Spinal cord (tissue), 10 donors: Measurements from ENCODE around the gene MARK3. TPM values are rescaled to one million over a fixed set of nuclear protein-coding genes. Genes with fewer than 3 reads are reported as not detected.

ENCODE experiments used
- DNase-seq, 6 donors: peaks; one replicate each; pipeline versions ENCODE4 v3.0.0 to v3.0.0-alpha.2; 2013 to 2015; ENCODE audit warnings: low spot score in 6 of 6, low read depth in 4 of 6
- H3K27ac ChIP-seq: one replicate; pipeline ENCODE4 v1.5.1; 2013; ENCODE audit warnings: low read depth, low read length, control low read depth
- H3K27me3 ChIP-seq: one replicate; pipeline ENCODE4 v1.6.1; 2013; ENCODE audit warnings: low read length; ENCODE audit not compliant: control insufficient read depth, insufficient read depth
- H3K36me3 ChIP-seq: one replicate; pipeline ENCODE4 v1.6.1; 2013; ENCODE audit warnings: low read length; ENCODE audit not compliant: control insufficient read depth, insufficient read depth
- H3K4me1 ChIP-seq: one replicate; pipeline ENCODE4 v1.6.1; 2013; ENCODE audit warnings: low read length; ENCODE audit not compliant: control insufficient read depth, insufficient read depth
- H3K4me3 ChIP-seq: one replicate; pipeline ENCODE4 v1.5.1; 2013; ENCODE audit warnings: low read depth, low read length, control low read depth
- H3K9me3 ChIP-seq: one replicate; pipeline ENCODE4 v1.6.1; 2013; ENCODE audit warnings: low read length; ENCODE audit not compliant: control insufficient read depth, insufficient read depth
- WGBS: methylation state at CpG from one replicate; pipeline ENCODE4 v1.1.5; 2013; ENCODE audit warnings: missing lambda C conversion rate; ENCODE audit not compliant: insufficient coverage; 5-methylcytosine and 5-hydroxymethylcytosine counted together
- polyA plus RNA-seq, 2 donors: library from polyadenylated mRNA; unstranded; fragments of 120-200 nt; gene quantifications; one replicate each; pipeline ENCODE4 v1.2.1, GENCODE V29; 2013; ENCODE audit not compliant: insufficient read length in 2 of 2
- total RNA-seq, 2 donors: library from RNA; depleted of rRNA in 1 of 2; stranded (reverse); fragments of 120-200 nt in 1 of 2; fragments of >200 nt in 1 of 2; gene quantifications; one replicate each; pipeline versions ENCODE4 v1.2.3 to v1.2.4, GENCODE V29; 2013 to 2014
- donor health status: healthy.

Gene MARK3
- total and polyA plus RNA-seq, 4 donors = 102 to 155 (median 124) TPM

- H3K27ac ChIP-seq = no peak overlapping the region
- peaks cover 38% of the 10 kb centered on the region for H3K4me1 ChIP-seq
- DNase-seq = no peak
- no peak overlapping the region for H3K4me3 ChIP-seq
- H3K27me3 ChIP-seq = no peaks in the 10 kb centered on the region
- H3K9me3 ChIP-seq = no peaks in the 10 kb centered on the region
- H3K36me3 ChIP-seq = peaks cover 80% of the 10 kb centered on the region
- WGBS = 94% methylated on average over 25 of the region's 32 CpGs
These were observed 147.3 kb downstream of the MARK3 start for GRCh38 chr14:103532216-103533136.

GRCh38 chr14:103533137-103533998 lies 148.2 kb downstream of the MARK3 start:
- WGBS = 86% methylated on average over 17 of the region's 23 CpGs

GRCh38 chr14:103533999-103534575 lies 148.9 kb downstream of the MARK3 start:
- 84% methylated on average over 25 of the region's 25 CpGs for WGBS
- Histone ChIP-seq H3K9me3 (no peaks in the 10 kb centered on the region), H3K27ac (no peak overlapping the region), H3K36me3 (peaks cover 88% of the 10 kb centered on the region), H3K27me3 (no peaks in the 10 kb centered on the region), H3K4me1 (peaks cover 37% of the 10 kb centered on the region), H3K4me3 (no peak overlapping the region)
- no peak for DNase-seq

More at GRCh38 chr14:103533137-103533998, 148.2 kb downstream of the MARK3 start:
- no peaks in the 10 kb centered on the region for H3K9me3 ChIP-seq
- H3K27me3 ChIP-seq = no peaks in the 10 kb centered on the region
- H3K4me1 ChIP-seq = peaks cover 35% of the 10 kb centered on the region
- H3K27ac ChIP-seq = no peak overlapping the region
- H3K4me3 ChIP-seq = no peak overlapping the region
- DNase-seq = no peak
- H3K36me3 ChIP-seq = peaks cover 85% of the 10 kb centered on the region

- H3K9me3 ChIP-seq = no peaks in the 10 kb centered on the region
- peaks cover 38% of the 10 kb centered on the region for H3K4me1 ChIP-seq
- no peak overlapping the region for H3K4me3 ChIP-seq
- H3K36me3 ChIP-seq = peaks cover 86% of the 10 kb centered on the region
- WGBS = 91% methylated on average over 22 of the region's 22 CpGs
- DNase-seq = no peak
- H3K27me3 ChIP-seq = no peaks in the 10 kb centered on the region
- H3K27ac ChIP-seq = no peak overlapping the region
These were observed 149.4 kb downstream of the MARK3 start for GRCh38 chr14:103534576-103535061.

- no peak overlapping the region for H3K27ac ChIP-seq
- peaks cover 36% of the 10 kb centered on the region for H3K4me1 ChIP-seq
- H3K36me3 ChIP-seq = peaks cover 79% of the 10 kb centered on the region
These were observed 150.1 kb downstream of the MARK3 start for GRCh38 chr14:103535081-103535890.

GRCh38 chr14:103535891-103536565 lies 150.8 kb downstream of the MARK3 start:
- Histone ChIP-seq H3K4me1 (peaks cover 37% of the 10 kb centered on the region), H3K27ac (no peak overlapping the region), H3K27me3 (no peaks in the 10 kb centered on the region), H3K9me3 (no peaks in the 10 kb centered on the region), H3K4me3 (no peak overlapping the region), H3K36me3 (peaks cover 72% of the 10 kb centered on the region)
- WGBS = 94% methylated on average over 11 of the region's 11 CpGs
- no peak for DNase-seq

More at GRCh38 chr14:103535081-103535890, 150.1 kb downstream of the MARK3 start:
- no peak for DNase-seq
- H3K27me3 ChIP-seq = no peaks in the 10 kb centered on the region
- no peak overlapping the region for H3K4me3 ChIP-seq
- WGBS = 92% methylated on average over 19 of the region's 21 CpGs
- no peaks in the 10 kb centered on the region for H3K9me3 ChIP-seq

- Histone ChIP-seq H3K9me3 (no peaks in the 10 kb centered on the region), H3K27me3 (no peaks in the 10 kb centered on the region), H3K27ac (no peak overlapping the region), H3K4me3 (no peak overlapping the region), H3K36me3 (peaks cover 65% of the 10 kb centered on the region), H3K4me1 (peaks cover 37% of the 10 kb centered on the region)
- WGBS = 92% methylated on average over 9 of the region's 9 CpGs
- no peak for DNase-seq
These were observed 151.5 kb downstream of the MARK3 start for GRCh38 chr14:103536693-103537092.

GRCh38 chr14:103537175-103537990 lies 152.2 kb downstream of the MARK3 start:
- no peak for DNase-seq
- Histone ChIP-seq H3K9me3 (no peaks in the 10 kb centered on the region), H3K27me3 (no peaks in the 10 kb centered on the region), H3K36me3 (peaks cover 58% of the 10 kb centered on the region), H3K4me1 (peaks cover 44% of the 10 kb centered on the region), H3K4me3 (no peak overlapping the region), H3K27ac (no peak overlapping the region)
- 85% methylated on average over 14 of the region's 18 CpGs for WGBS
